ENCODE results near the gene USP5.
"Not testable (repeated sequence)": the region's sequence is repeated elsewhere in the genome, so short reads cannot be mapped to it uniquely, and the experiment has no call there.

The USP5 gene

GRCh38 chr12:6890789-6891645, 39.1 kb downstream of the USP5 start:
- peak; percentile 99 for DNase-seq

- no peak for DNase-seq
Measured at GRCh38 chr12:6891646-6892001, 39.7 kb downstream of the USP5 start.

- DNase-seq = not testable (repeated sequence)
Measured at GRCh38 chr12:6892683-6893082, 40.7 kb downstream of the USP5 start.

GRCh38 chr12:6894321-6894720, 42.4 kb downstream of the USP5 start:
- DNase-seq = no peak

GRCh38 chr12:6896846-6897435, 45.0 kb downstream of the USP5 start:
- DNase-seq = no peak

- DNase-seq = no peak
Measured at GRCh38 chr12:6899427-6899826, 47.5 kb downstream of the USP5 start.

GRCh38 chr12:6899837-6900519, 48.0 kb downstream of the USP5 start:
- no peak for DNase-seq

- DNase-seq = no peak
Measured at GRCh38 chr12:6902448-6902847, 50.5 kb downstream of the USP5 start.

GRCh38 chr12:6903722-6904121, 51.8 kb downstream of the USP5 start:
- DNase-seq = no peak

- peak; percentile 95 for DNase-seq
Measured at GRCh38 chr12:6904280-6905276, 52.6 kb downstream of the USP5 start, which contains the start of gene LRRC23. Gene LRRC23 (plus strand): TSS chr12:6904822. CDS start chr12:6905634, 812 bp downstream.

- DNase-seq = no peak
Measured at GRCh38 chr12:6905414-6906040, 53.6 kb downstream of the USP5 start.

GRCh38 chr12:6908141-6908540, 56.2 kb downstream of the USP5 start:
- DNase-seq = not testable (repeated sequence)

GRCh38 chr12:6909421-6910145, 57.6 kb downstream of the USP5 start:
- DNase-seq = no peak

- no peak for DNase-seq
Measured at GRCh38 chr12:6912164-6912935, 60.4 kb downstream of the USP5 start.

GRCh38 chr12:6914246-6914946, 62.4 kb downstream of the USP5 start, which contains the start of gene ENO2:
Gene ENO2 (plus strand): TSS chr12:6914580. CDS start chr12:6915833, 1,253 bp downstream.
- peak; percentile 84 for DNase-seq

GRCh38 chr12:6914947-6915788, 63.2 kb downstream of the USP5 start:
- no peak for DNase-seq

GRCh38 chr12:6915789-6916285, 63.9 kb downstream of the USP5 start:
- DNase-seq = no peak
